Testis (tissue), 3 donors: ENCODE measurements around the gene CDCA5. TPM values are rescaled to one million over a fixed set of nuclear protein-coding genes. Genes with fewer than 3 reads are reported as not detected.

Experiments used
- DNase-seq: peaks from one replicate; pipeline ENCODE4 v3.0.0-alpha.2; 2019
- H3K27ac ChIP-seq, 2 donors: fragments of 200-600 bp; sonication (generic); one replicate each; pipeline ENCODE4 v1.5.1; 2019
- H3K27me3 ChIP-seq: fragments of 200-600 bp; sonication (generic); one replicate; pipeline ENCODE4 v1.5.1; 2019
- H3K36me3 ChIP-seq: fragments of 200-600 bp; sonication (generic); one replicate; pipeline ENCODE4 v1.5.1; 2017; ENCODE audit warnings: low read depth; ENCODE audit errors: missing control alignments
- H3K4me1 ChIP-seq: fragments of 200-600 bp; sonication (generic); one replicate; pipeline ENCODE4 v1.5.1; 2019
- H3K4me3 ChIP-seq, 2 donors: fragments of 200-600 bp; sonication (generic); one replicate each; pipeline ENCODE4 v1.5.1; 2017 to 2019
- H3K9me3 ChIP-seq: fragments of 200-600 bp; sonication (generic); one replicate; pipeline ENCODE4 v1.5.1; 2017
- CTCF ChIP-seq, 3 experiments: fragments of 450-650 bp in 2 of 3; fragments of 200-600 bp in 1 of 3; sonication (generic) in 1 of 3; IDR thresholded peaks; one replicate each; pipeline ENCODE4 v1.5.1; 2016 to 2019; ENCODE audit warnings: antibody characterized with exemption in 3 of 3, mild to moderate bottlenecking in 2 of 3, moderate library complexity in 1 of 3
- POLR2A ChIP-seq: fragments of 450-650 bp; IDR thresholded peaks from one replicate; pipeline ENCODE4 v1.6.1; 2017; ENCODE audit warnings: antibody characterized with exemption, mild to moderate bottlenecking, moderate library complexity
- WGBS, 2 donors: methylation state at CpG; one replicate each; pipeline ENCODE4 v1.1.5; 2018; 5-methylcytosine and 5-hydroxymethylcytosine counted together
- intact Hi-C: fragments of 100-400 bp; cut with DNase I; formaldehyde crosslinking; loops from one replicate; pipeline ENCODE4 v1.15.1; 2023; ENCODE audit warnings: low total_unique reads
- polyA plus RNA-seq: library from polyadenylated mRNA; stranded (reverse); fragments of 350-450 nt; fragmentation: Illumina TruSeq; extraction: RNeasy Lipid Tissue Mini Kit (QIAGEN cat#74804); gene quantifications from one replicate; pipeline ENCODE4 v1.2.3, GENCODE V29; 2014; ENCODE audit warnings: low read depth, low replicate concordance; ENCODE audit not compliant: insufficient read depth
- total RNA-seq, 2 donors: library from RNA; depleted of rRNA; stranded (reverse); fragments of >200 nt; gene quantifications; one replicate each; pipeline ENCODE4 v1.2.3, GENCODE V29; 2016

Gene CDCA5
- total and polyA plus RNA-seq, 3 donors from 2014 or later, result 28.5 to 93.3 (median 50.9) TPM

- intact Hi-C loops, result no loop called here
- Histone ChIP-seq H3K4me1 (peaks cover 14% of the 10 kb centered on the region), H3K9me3 (no peaks in the 10 kb centered on the region), H3K27me3 (no peaks in the 10 kb centered on the region), H3K36me3 (no peaks in the 10 kb centered on the region), H3K4me3 (peak overlapping the region; percentile 86 to 96), H3K27ac (peak overlapping the region; percentile 92 to 93)
- no peak for TF ChIP-seq CTCF (IDR thresholded peaks at IDR 0.05)
- TF ChIP-seq POLR2A, result no peak
- no peak for DNase-seq
- WGBS, 2 donors, result 38 to 39% methylated on average over 9 to 23 of the region's 23 CpGs
Observed at GRCh38 chr11:65084598-65085375, 947 bp upstream of the CDCA5 start.

- no peak for DNase-seq
- intact Hi-C loops, result no loop called here
- 4 to 5% methylated on average over 13 of the region's 13 CpGs for WGBS, 2 donors
Observed at GRCh38 chr11:65083134-65083833, 556 bp downstream of the CDCA5 start.

GRCh38 chr11:65078786-65079342 lies 5.0 kb downstream of the CDCA5 start:
- H3K4me1 ChIP-seq, result no peaks in the 10 kb centered on the region
- H3K27ac ChIP-seq, result no peak overlapping the region
- no peaks in the 10 kb centered on the region for H3K27me3 ChIP-seq
- no peaks in the 10 kb centered on the region for H3K36me3 ChIP-seq
- no peak overlapping the region for H3K4me3 ChIP-seq
- no peaks in the 10 kb centered on the region for H3K9me3 ChIP-seq
- no peak for DNase-seq
- TF ChIP-seq CTCF (IDR thresholded peaks at IDR 0.05) (no peak), POLR2A (no peak)
- 77 to 89% methylated on average over 8 to 9 of the region's 9 CpGs for WGBS, 2 donors
- intact Hi-C loops, result no loop called here

More at GRCh38 chr11:65083134-65083833, 556 bp downstream of the CDCA5 start:
- Histone ChIP-seq H3K4me1 (peaks cover 14% of the 10 kb centered on the region), H3K27ac (peak overlapping the region; percentile 92 to 93), H3K27me3 (no peaks in the 10 kb centered on the region), H3K9me3 (no peaks in the 10 kb centered on the region), H3K4me3 (peak overlapping the region; percentile 86 to 96), H3K36me3 (no peaks in the 10 kb centered on the region)
- no peak for TF ChIP-seq CTCF (IDR thresholded peaks at IDR 0.05)
- no peak for TF ChIP-seq POLR2A

GRCh38 chr11:65078151-65078550 lies 5.7 kb downstream of the CDCA5 start:
- no peak for TF ChIP-seq POLR2A
- TF ChIP-seq CTCF (IDR thresholded peaks at IDR 0.05), result peak; percentile 23 to 55 (median 51)
- H3K9me3 ChIP-seq, result no peaks in the 10 kb centered on the region
- 56 to 77% methylated on average over 3 of the region's 3 CpGs for WGBS, 2 donors
- peak; percentile 37 for DNase-seq
- no peaks in the 10 kb centered on the region for H3K27me3 ChIP-seq
- intact Hi-C loops, result no loop called here
- no peak overlapping the region for H3K27ac ChIP-seq
- H3K4me3 ChIP-seq, result no peak overlapping the region
- no peaks in the 10 kb centered on the region for H3K4me1 ChIP-seq
- no peaks in the 10 kb centered on the region for H3K36me3 ChIP-seq
